CD4-positive, alpha-beta T cell (primary cell): Measurements from ENCODE around the gene GOLGA1. TPM values are rescaled to one million over a fixed set of nuclear protein-coding genes. Genes with fewer than 3 reads are reported as not detected.
"Not testable (repeated sequence)": the region's sequence is repeated elsewhere in the genome, so short reads cannot be mapped to it uniquely, and the experiment has no call there.

Source experiments
- ATAC-seq: fragments of 200-7000 bp; cut with Tn5 transposase; one replicate; pipeline ENCODE4 v1.10.0; 2022; ENCODE audit warnings: mild to moderate bottlenecking; ENCODE audit not compliant: poor library complexity
- CTCF ChIA-PET: fragments of 350-600 bp; sonication (Branson Sonifier 250); formaldehyde crosslinking; loops from one replicate; lab custom pipeline; 2021; ENCODE audit warnings: antibody characterized with exemption, inconsistent platforms; lab: Charles Lee
- POLR2A ChIA-PET: fragments of 350-600 bp; sonication (Branson Sonifier 250); formaldehyde crosslinking; loops from one replicate; lab custom pipeline; 2021; ENCODE audit warnings: antibody characterized with exemption, inconsistent platforms; lab: Charles Lee
- DNase-seq, 14 experiments: peaks; one replicate each; pipeline ENCODE4 v3.0.0-alpha.2; 2013 to 2020; ENCODE audit warnings: mixed read lengths in 2 of 14
- H3K27ac ChIP-seq, 2 donors: one replicate each; pipeline versions ENCODE4 v1.5.1 to v1.7.0; 2013; ENCODE audit warnings: low read length in 2 of 2, low read depth in 1 of 2, mild to moderate bottlenecking in 1 of 2
- H3K27me3 ChIP-seq, 2 experiments: 1 replicate in 1 of 2; 2 replicates in 1 of 2; pipeline versions ENCODE4 v1.6.1 to v1.7.0; 2013; ENCODE audit warnings: low read length in 2 of 2, control low read depth in 1 of 2, mild to moderate bottlenecking in 1 of 2, moderate library complexity in 1 of 2; ENCODE audit not compliant: insufficient read depth in 2 of 2, control insufficient read depth in 1 of 2
- H3K36me3 ChIP-seq: one replicate; pipeline ENCODE4 v1.6.1; 2013; ENCODE audit warnings: low read length, control low read depth; ENCODE audit not compliant: insufficient read depth
- H3K4me1 ChIP-seq: one replicate; pipeline ENCODE4 v1.6.1; 2013; ENCODE audit warnings: low read length, control low read depth; ENCODE audit not compliant: insufficient read depth
- H3K4me3 ChIP-seq: one replicate; pipeline ENCODE4 v1.5.1; 2013; ENCODE audit warnings: mild to moderate bottlenecking, low read length, moderate library complexity
- H3K9me3 ChIP-seq, 2 experiments: 1 replicate in 1 of 2; 2 replicates in 1 of 2; pipeline versions ENCODE4 v1.6.1 to v1.7.0; 2013; ENCODE audit warnings: low read length in 2 of 2, mild to moderate bottlenecking in 2 of 2, control low read depth in 1 of 2, moderate library complexity in 1 of 2; ENCODE audit not compliant: control insufficient read depth in 1 of 2, insufficient read depth in 1 of 2
- H3K27ac Mint-ChIP-seq: one replicate; pipeline ENCODE4 v1.8.0; 2020; ENCODE audit warnings: mixed read lengths
- H3K27me3 Mint-ChIP-seq: one replicate; pipeline ENCODE4 v1.8.0; 2021; ENCODE audit warnings: mixed read lengths
- H3K36me3 Mint-ChIP-seq: one replicate; pipeline ENCODE4 v1.8.0; 2021; ENCODE audit warnings: low read depth, mixed read lengths
- H3K4me1 Mint-ChIP-seq: one replicate; pipeline ENCODE4 v1.8.0; 2021; ENCODE audit warnings: low read depth, mixed read lengths
- H3K4me3 Mint-ChIP-seq: one replicate; pipeline ENCODE4 v1.8.0; 2020; ENCODE audit warnings: mild to moderate bottlenecking, mixed read lengths
- H3K9me3 Mint-ChIP-seq: one replicate; pipeline ENCODE4 v1.8.0; 2020; ENCODE audit warnings: mixed read lengths
- CTCF ChIP-seq: fragments of 200-600 bp; IDR thresholded peaks from one replicate; pipeline ENCODE4 v1.8.0; 2022; ENCODE audit warnings: antibody characterized with exemption, mild to moderate bottlenecking
- intact Hi-C, 2 experiments: fragments of 100-400 bp; cut with DNase I in 1 of 2; cut with micrococcal nuclease in 1 of 2; formaldehyde crosslinking; loops; one replicate each; pipeline versions ENCODE4 v1.15.1 to v1.9.0; 2023 to 2025; cut with DNase I, micrococcal nuclease
- total RNA-seq, 174 experiments: library from RNA in 2 of 174; stranded (reverse) in 2 of 174; gene quantifications; one replicate each; pipeline ENCODE4 v1.2.3 and lab custom pipeline; 2021 to 2026

The GOLGA1 gene
- total RNA-seq, 2 experiments from 2014 or later: 12.9 to 22.2 TPM

DNA sequence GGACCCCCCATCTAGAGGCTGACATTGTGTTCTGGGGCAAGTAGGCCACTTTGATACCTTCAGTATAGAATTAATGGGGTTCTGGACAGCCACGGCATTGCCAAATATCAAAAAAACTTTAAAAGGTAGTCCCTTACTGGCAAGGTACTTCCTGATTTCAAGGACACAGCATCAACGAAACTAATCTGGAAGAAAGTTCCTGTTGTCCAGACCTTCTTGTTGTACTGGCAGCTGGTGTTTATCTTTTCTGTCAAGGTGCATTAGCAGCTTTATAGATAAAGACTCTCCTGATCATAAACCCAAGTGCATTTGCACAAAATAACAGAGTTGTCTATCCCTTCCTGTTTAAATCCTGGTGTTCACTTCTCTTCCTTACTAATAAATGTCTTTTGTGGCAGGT is 23.7 kb upstream of the GOLGA1 start:
- Mint-ChIP-seq H3K27ac (peak overlapping the region; percentile 96), H3K27me3 (no peaks in the 10 kb centered on the region), H3K36me3 (peaks cover 22% of the 10 kb centered on the region), H3K9me3 (no peaks in the 10 kb centered on the region), H3K4me1 (peaks cover 43% of the 10 kb centered on the region), H3K4me3 (peak overlapping the region; percentile 54)
- Histone ChIP-seq H3K9me3 (no peaks in the 10 kb centered on the region), H3K4me3 (no peak overlapping the region), H3K27ac (peak overlapping the region; percentile 39 to 74), H3K36me3 (peaks cover 4% of the 10 kb centered on the region), H3K27me3 (no peaks in the 10 kb centered on the region), H3K4me1 (peaks cover 21% of the 10 kb centered on the region)
- DNase-seq (no peak), ATAC-seq (no peak)
- ChIA-PET POLR2A (interaction anchor here (1.4 to 6.4 kb wide), 6 partner anchors 9 to 230 kb away, joined by 3 to 108 read pairs (median 6); partner anchors contain the start of gene GOLGA1), CTCF (no interaction called here)
- intact Hi-C loops: loop anchor here in 1 of 2 experiments (1.0 kb wide), 2 partner anchors 23 to 179 kb away; partner anchors contain the start of genes GOLGA1 and SCAI
- no peak for TF ChIP-seq CTCF

DNA sequence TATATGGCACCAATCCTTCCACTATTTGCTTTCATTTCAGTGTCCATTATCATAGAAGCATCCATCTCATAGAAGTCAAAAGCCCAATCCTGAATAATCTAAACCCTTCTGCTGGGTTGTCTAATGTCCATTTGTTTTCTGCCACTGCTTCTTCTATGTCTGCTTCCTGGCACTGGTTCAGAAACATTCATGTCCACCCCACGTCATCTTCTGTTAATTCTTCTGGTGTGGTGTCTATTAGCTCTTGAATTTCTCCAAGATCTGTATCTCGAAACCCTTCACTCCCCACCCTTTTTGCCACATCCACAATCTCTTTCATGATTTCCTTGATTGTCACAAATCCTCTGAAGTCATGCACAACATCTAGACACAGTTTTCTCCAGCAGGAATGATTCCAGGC is 23.2 kb upstream of the GOLGA1 start:
- Mint-ChIP-seq H3K36me3 (peaks cover 20% of the 10 kb centered on the region), H3K4me3 (peak overlapping the region; percentile 32), H3K27me3 (no peaks in the 10 kb centered on the region), H3K4me1 (peaks cover 43% of the 10 kb centered on the region), H3K9me3 (no peaks in the 10 kb centered on the region), H3K27ac (peak overlapping the region; percentile 96)
- Histone ChIP-seq H3K36me3 (peaks cover 4% of the 10 kb centered on the region), H3K4me3 (no peak overlapping the region), H3K4me1 (peaks cover 21% of the 10 kb centered on the region), H3K9me3 (no peaks in the 10 kb centered on the region), H3K27ac (peak overlapping the region; percentile 39 to 74), H3K27me3 (no peaks in the 10 kb centered on the region)
- ATAC-seq: no peak
- ChIA-PET POLR2A (interaction anchor here (1.4 to 6.4 kb wide), 3 partner anchors 22 to 95 kb away, joined by 3 to 108 read pairs (median 4); partner anchors contain the start of gene GOLGA1), CTCF (no interaction called here)
- peak in 1 of 14 experiments; percentile 16 for DNase-seq
- no peak for TF ChIP-seq CTCF
- intact Hi-C loops: no loop called here

- H3K27ac Mint-ChIP-seq: no peak overlapping the region
- POLR2A ChIA-PET: no interaction called here
- TF ChIP-seq CTCF: no peak
- no peak for DNase-seq
- no peak overlapping the region for H3K4me3 Mint-ChIP-seq
- CTCF ChIA-PET: no interaction called here
- peaks cover 3% of the 10 kb centered on the region for H3K36me3 Mint-ChIP-seq
- H3K36me3 ChIP-seq: no peaks in the 10 kb centered on the region
- H3K27ac ChIP-seq: no peak overlapping the region
- H3K4me1 ChIP-seq: peaks cover 19% of the 10 kb centered on the region
- H3K4me1 Mint-ChIP-seq: peaks cover 19% of the 10 kb centered on the region
- no peaks in the 10 kb centered on the region for H3K27me3 ChIP-seq
- no peaks in the 10 kb centered on the region for H3K27me3 Mint-ChIP-seq
- no peak overlapping the region for H3K4me3 ChIP-seq
- intact Hi-C loops: no loop called here
- H3K9me3 Mint-ChIP-seq: no peaks in the 10 kb centered on the region
- no peaks in the 10 kb centered on the region for H3K9me3 ChIP-seq
- ATAC-seq: no peak
Observed at GRCh38 chr9:124960409-124960752, 19.5 kb upstream of the GOLGA1 start.

DNA sequence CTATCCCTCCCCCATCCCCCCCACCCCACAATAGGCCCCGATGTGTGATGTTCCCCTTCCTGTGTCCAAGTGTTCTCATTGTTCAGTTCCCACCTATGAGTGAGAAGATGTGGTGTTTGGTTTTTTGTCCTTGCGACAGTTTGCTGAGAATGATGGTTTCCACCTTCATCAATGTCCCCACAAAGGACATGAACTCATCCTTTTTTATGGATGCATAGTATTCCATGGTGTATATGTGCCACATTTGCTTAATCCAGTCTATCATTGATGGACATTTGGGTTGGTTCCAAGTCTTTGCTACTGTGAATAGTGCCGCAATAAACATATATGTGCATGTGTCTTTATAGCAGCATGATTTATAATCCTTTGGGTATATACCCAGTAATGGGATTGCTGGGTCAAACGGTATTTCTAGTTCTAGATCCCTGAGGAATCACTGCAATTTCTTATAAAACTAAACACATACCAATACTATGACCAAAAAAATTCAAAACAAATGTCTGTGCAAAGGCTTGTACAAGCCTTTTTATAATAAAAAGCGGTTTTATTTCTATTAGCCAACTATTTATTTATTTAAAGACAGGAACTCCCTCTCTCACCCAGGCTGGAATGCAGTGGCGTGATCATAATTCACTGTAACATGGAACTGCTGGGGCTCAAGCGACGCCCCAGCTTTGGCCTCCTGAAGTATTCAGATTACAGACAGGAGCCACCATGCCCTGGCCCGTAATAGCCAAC is 19.0 kb upstream of the GOLGA1 start:
- POLR2A ChIA-PET, H3K27ac ChIP-seq, intact Hi-C loops, ATAC-seq, H3K27me3 ChIP-seq, DNase-seq, H3K9me3 Mint-ChIP-seq, H3K27me3 Mint-ChIP-seq, H3K27ac Mint-ChIP-seq, H3K4me3 Mint-ChIP-seq, CTCF ChIA-PET, H3K9me3 ChIP-seq, H3K4me3 ChIP-seq, H3K36me3 Mint-ChIP-seq, H3K36me3 ChIP-seq: not testable (repeated sequence)
- H3K4me1 Mint-ChIP-seq: peaks cover 14% of the 10 kb centered on the region
- H3K4me1 ChIP-seq: peaks cover 15% of the 10 kb centered on the region
